Measurements from ENCODE around the gene SHANK3. TPM values are rescaled to one million over a fixed set of nuclear protein-coding genes. Genes with fewer than 3 reads are reported as not detected.

The SHANK3 gene
- total and polyA plus RNA-seq, 2 donors from 2014 or later: 8.8 to 40.5 TPM

- Histone ChIP-seq H3K4me1 (ENCODE audit: control insufficient read depth in 2 of 3, insufficient read depth in 2 of 3, low read depth in 1 of 3, low read length in 3 of 3) (no peaks in the 10 kb centered on the region), H3K4me3 (ENCODE audit: low read length in 3 of 3) (no peak overlapping the region), H3K36me3 (ENCODE audit: control insufficient read depth in 2 of 3, insufficient read depth in 3 of 3, low read length in 3 of 3) (peaks cover 0 to 5% (median 0%) of the 10 kb centered on the region in 3 donors), H3K27ac (ENCODE audit: low read depth in 2 of 2, low read length in 2 of 2) (no peak overlapping the region), H3K27me3 (ENCODE audit: control insufficient read depth, insufficient read depth, low read length) (no peaks in the 10 kb centered on the region), H3K9me3 (ENCODE audit: control insufficient read depth in 2 of 3, insufficient read depth in 1 of 3, low read length in 3 of 3) (no peaks in the 10 kb centered on the region), H3K9ac (ENCODE audit: low read length in 3 of 3) (no peak overlapping the region)
- FAIRE-seq: no peak
- no peak for DNase-seq
- intact Hi-C loops (cut with DNase I): no loop called here
- no peak for TF ChIP-seq CTCF (IDR thresholded peaks at IDR 0.05; ENCODE audit: borderline replicate concordance, extremely low read depth, insufficient read depth)
Measured at GRCh38 chr22:50717709-50718351, 45.2 kb downstream of the SHANK3 start.

GRCh38 chr22:50718352-50718709 is 45.7 kb downstream of the SHANK3 start:
- Histone ChIP-seq H3K27ac (ENCODE audit: low read depth in 2 of 2, low read length in 2 of 2) (no peak overlapping the region), H3K9ac (ENCODE audit: low read length in 3 of 3) (no peak overlapping the region), H3K9me3 (ENCODE audit: control insufficient read depth in 2 of 3, insufficient read depth in 1 of 3, low read length in 3 of 3) (no peaks in the 10 kb centered on the region), H3K36me3 (ENCODE audit: control insufficient read depth in 2 of 3, insufficient read depth in 3 of 3, low read length in 3 of 3) (peaks cover 0 to 5% (median 0%) of the 10 kb centered on the region in 3 donors), H3K4me1 (ENCODE audit: control insufficient read depth in 2 of 3, insufficient read depth in 2 of 3, low read depth in 1 of 3, low read length in 3 of 3) (no peaks in the 10 kb centered on the region), H3K27me3 (ENCODE audit: control insufficient read depth, insufficient read depth, low read length) (no peaks in the 10 kb centered on the region), H3K4me3 (ENCODE audit: low read length in 3 of 3) (no peak overlapping the region)
- FAIRE-seq (no peak), DNase-seq (no peak)
- intact Hi-C loops (cut with DNase I): no loop called here
- TF ChIP-seq CTCF (IDR thresholded peaks at IDR 0.05; ENCODE audit: borderline replicate concordance, extremely low read depth, insufficient read depth): no peak

- intact Hi-C loops (cut with DNase I): no loop called here
- Histone ChIP-seq H3K27ac (ENCODE audit: low read depth in 2 of 2, low read length in 2 of 2) (no peak overlapping the region), H3K27me3 (ENCODE audit: control insufficient read depth, insufficient read depth, low read length) (no peaks in the 10 kb centered on the region), H3K36me3 (ENCODE audit: control insufficient read depth in 2 of 3, insufficient read depth in 3 of 3, low read length in 3 of 3) (peaks cover 0 to 6% (median 4%) of the 10 kb centered on the region in 3 donors), H3K4me3 (ENCODE audit: low read length in 3 of 3) (no peak overlapping the region), H3K9ac (ENCODE audit: low read length in 3 of 3) (no peak overlapping the region), H3K9me3 (ENCODE audit: control insufficient read depth in 2 of 3, insufficient read depth in 1 of 3, low read length in 3 of 3) (no peaks in the 10 kb centered on the region), H3K4me1 (ENCODE audit: control insufficient read depth in 2 of 3, insufficient read depth in 2 of 3, low read depth in 1 of 3, low read length in 3 of 3) (no peaks in the 10 kb centered on the region)
- no peak for TF ChIP-seq CTCF (IDR thresholded peaks at IDR 0.05; ENCODE audit: borderline replicate concordance, extremely low read depth, insufficient read depth)
- FAIRE-seq (no peak), DNase-seq (no peak)
Measured at GRCh38 chr22:50719814-50720300, 47.2 kb downstream of the SHANK3 start.

All from kidney (tissue), 14 donors.